RPMI7951 (cell line): ENCODE results near the gene HELZ2. TPM values are rescaled to one million over a fixed set of nuclear protein-coding genes. Genes with fewer than 3 reads are reported as not detected.

Source experiments
- DNase-seq: peaks from one replicate; pipeline ENCODE4 v3.0.0-alpha.2; 2012; ENCODE audit warnings: low read depth
- total RNA-seq: library from RNA; depleted of rRNA; stranded (reverse); fragments of >200 nt; shearing (Covaris generic); gene quantifications from 2 replicates; pipeline ENCODE4 v1.2.3, GENCODE V29; 2014

HELZ2 gene
- total RNA-seq, 1 experiment from 2014 or later, result 13.3 TPM

DNA sequence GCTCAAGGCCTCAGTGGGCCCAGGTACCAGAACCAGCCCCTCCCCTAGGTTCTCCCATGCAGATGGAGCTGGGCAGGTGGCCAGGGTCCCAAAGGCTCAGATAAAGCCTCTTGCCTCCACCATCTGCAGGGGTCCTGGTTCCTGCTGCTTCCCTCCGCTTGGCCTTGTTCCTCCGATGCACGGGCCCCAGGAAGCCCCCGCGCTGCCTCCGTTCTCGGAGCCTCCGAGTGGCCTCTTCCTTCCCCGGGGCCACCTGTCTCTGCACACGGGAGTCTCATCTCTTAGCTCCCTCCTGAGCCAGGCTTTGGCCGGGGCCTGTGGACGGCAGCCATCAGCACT, 35.0 kb downstream of the HELZ2 start:
- DNase-seq, result no peak

DNA sequence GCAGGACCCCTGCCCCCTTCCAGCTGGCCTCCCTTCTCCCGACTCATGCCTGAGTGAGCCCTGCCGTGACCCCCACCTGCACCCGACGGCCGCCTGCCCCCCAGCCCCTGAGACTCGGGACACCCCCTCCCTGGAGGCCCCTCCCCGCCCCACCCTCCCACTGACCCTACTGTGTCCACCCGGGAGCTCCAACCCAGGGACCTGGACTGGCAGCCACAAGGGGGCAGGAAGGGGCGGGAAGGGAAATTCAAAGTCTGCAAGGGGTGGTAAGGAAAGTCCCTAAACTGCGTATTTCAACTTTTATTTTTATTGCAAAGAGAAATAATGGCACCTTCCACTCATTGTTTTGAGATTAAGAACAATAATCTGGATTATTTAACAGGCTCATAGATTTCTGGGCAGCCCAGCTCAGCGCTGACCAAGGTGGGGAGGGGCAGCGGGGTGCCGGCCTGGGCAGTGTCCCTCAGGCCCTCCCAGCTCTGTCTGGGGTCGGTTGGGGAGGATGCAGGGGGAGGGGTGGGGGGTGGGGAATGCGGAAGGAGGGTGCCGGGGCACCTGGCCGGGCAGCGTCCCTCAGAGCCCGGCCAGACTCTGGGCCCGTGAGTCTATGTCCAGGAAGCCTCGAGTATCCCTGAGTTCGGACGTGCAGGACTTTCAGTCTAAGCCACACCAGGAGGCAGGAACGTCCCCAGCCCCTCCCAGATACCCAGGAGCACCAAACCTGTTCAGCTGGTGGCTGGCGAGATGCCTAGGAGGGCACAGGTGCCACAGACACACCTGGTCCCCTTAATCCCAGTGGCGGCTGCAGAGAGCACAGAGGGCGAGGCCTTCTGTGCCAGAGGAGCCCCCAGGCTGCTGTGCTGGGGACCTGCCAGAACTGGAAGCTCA, 35.6 kb downstream of the HELZ2 start:
- DNase-seq, result no peak

DNA sequence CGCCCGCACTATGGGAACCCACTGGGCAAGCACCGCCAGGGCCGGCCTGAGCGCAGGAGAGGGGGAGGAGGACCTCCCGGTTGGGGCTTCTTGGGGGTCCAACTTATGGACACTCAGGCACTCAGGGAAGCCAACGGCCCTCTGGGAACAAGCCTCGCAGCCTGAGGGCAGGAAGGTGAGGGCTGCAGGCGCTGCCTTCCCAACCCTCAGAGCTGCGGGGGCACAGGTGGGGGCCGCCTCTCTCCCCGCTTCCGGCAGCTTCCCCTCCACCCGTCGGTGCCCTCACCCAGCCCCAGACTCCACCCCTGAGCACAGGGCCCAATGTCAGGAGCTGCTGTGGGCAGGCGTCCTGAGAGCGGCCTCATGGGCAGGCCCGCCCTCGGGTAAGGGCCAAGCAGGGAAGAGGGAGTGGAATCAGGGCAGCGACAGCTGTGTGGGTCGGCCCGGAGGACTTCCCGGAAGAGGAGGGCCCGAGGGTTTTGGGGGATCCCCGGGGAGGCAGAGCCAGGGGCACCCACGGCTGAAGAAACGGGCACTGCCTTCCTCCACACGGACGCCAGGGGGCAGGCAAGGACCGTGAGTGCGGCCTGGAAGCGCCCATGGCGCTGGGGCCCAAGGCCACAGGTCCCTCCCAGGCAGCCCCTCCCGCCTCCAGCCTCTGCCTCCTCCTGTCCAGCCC, 36.4 kb downstream of the HELZ2 start:
- peak; percentile 92 for DNase-seq

DNA sequence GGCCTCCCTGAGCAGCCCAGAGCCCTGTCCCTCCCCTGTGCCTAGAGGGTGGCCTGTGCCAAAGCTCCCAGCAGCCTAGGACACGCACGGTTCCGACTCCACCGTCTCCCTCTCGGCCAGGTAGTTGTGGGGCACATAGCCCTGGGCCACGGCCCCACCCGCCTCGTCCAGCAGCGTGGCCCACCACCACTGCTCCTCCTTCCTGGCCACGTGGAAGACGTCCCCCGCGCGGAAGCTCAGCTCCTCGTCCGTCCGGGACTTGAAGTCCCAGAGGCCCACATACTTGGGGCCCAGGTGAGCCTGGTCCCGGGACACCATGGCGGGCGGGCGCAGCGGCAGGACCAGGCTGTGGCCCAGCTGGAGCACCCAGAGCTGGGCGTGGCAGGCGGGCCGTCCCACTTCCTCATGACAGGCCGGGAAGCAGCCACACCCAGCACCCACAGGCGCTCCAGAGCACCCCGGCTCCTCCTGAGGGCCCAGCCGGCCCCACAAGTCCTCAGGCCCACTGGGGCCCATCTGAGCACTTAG, 37.0 kb downstream of the HELZ2 start, which contains the start of gene PTK6:
PTK6 (minus strand) TSS at position 380 of the 528 bp plus-strand sequence; CDS start at position 318, 62 bp downstream.
- no peak for DNase-seq

DNA sequence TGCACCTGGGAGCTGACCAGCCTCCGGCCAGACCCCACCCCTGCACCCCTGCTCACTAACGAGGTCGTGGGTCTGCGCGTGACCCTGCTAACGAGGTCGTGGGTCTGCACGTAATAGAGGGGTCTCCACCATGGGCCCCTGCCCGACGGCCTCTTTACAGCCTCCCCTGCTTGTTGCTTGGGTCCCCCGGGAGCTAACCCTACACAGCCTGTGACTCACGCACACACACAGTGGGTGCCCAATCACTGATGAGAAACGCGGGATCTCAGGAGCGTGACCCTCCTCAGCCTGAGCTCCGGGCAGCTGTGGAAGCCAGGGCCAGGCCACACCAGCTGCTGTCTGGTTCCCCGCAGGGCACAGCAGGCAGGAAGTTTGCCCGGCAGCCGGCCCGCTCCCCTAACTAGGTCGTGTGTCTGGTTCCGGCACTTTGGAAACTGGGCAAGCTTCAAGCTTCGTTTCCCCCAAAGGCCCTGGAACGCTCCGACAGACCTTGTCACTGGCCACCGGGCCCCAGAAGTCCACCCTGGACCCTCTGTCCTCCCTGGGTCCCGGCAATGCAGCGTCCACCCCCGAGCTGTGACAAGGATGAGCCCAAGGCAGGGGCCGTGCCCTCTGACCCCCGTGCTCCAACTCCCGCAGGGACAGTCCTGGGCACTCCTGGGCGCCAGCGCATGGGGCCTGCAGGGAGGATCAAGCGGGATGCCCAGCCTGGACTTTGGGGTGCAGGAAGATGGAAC, 37.6 kb downstream of the HELZ2 start:
- peak; percentile 96 for DNase-seq

DNA sequence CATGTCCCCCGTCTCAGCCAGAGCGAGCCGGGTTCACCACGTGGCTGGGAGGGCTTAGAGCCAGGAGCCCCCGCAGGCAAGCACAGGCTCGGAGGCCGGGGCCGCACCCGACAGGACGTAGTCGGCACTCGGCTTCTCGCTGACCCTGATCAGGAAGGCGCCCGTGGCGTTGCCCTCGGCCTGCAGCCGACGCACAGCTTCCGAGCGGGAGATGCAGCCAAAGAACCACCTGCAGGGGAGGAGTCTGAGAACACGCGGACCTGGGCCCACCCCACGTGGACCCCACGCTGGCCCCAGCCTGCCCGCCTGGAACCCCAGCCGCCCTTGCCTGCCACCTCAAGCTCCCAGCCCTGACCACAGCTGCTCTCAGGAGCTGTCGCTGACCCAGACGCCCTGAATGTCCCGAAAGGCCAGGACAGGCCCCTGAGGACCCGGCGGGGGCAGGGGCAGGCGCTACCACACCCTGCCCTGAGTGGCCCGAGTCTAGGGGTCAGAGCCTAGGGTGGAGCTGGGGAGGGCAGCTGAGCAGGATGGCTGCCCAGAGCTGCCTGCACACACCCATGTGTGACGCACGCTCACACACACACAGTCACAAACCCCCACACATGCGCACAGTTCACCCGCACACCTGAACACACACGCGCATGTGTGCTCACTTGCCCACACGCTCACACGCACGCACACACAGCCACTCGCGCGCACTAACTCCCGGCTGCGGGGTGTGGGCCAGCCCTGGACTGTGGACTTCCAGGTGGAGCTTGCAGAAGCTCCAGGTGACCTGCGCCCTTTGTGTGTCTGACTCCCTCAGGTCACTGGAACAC, 39.0 kb downstream of the HELZ2 start:
- DNase-seq, result peak; percentile 57

DNA sequence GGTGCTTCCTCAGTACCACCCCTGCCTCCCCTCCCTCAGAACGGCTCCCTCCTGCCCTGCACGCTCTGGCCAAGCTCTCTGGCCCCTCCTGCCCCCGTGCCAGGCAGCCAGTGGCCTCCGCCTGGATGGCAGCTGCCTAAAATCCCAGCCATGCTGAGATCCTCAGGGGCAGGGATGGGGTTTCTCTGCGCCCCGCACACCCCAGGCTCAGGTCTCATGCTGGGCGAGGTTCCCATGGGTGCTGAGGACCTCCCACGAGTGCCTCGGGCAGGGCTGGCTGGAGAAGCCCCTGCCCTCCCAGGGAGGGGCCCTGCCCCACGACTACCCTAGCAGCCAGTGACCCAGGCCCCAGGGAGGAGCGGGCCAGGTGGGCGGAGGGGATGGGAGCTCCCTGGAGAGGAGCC, 39.6 kb downstream of the HELZ2 start:
- DNase-seq, result no peak

DNA sequence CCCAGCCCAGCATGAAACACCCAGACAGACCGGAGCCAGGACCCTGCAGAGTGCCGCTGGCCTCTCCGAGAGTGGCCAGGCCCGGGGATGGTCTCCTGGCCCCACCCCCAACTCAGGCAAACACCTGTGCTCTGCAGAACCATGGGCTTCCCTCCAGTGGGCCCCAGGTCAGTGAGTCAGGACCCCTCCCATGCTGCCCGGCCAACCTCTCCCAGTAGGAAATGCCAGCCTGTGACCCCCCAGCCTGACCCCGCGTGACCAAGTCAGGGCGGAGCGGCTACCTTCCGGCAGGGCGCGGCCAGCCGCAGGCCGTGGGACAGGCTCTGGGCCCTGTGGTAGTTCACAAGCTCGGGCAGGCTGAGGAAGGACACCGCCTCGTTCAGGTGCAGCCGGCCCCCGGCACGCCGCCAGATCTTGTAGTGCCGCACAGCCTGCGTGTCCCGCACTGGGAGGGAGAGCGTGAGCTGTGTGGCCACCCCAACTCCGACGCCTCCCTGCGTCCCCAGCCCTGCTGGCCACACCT, 40.1 kb downstream of the HELZ2 start:
- DNase-seq, result no peak

DNA sequence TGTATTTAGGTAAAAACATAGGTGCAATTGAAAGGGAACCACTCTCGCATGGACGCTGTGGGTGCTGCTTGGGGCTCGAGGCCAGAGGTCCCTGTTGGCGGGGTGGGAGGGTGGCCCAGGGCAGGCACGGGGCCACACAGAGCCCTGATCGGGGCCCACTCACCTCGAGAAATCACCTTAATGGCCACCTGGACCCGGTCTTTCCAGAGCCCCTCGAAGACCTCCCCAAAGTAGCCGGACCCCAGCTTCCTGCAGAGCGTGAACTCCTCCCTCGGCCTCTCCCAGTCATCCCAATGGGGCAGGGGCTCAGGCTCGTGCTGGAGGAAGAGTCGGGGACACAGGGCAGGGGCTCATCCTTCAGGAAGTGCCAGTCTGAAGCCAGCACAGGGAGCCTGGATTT, 40.7 kb downstream of the HELZ2 start:
- DNase-seq, result no peak

DNA sequence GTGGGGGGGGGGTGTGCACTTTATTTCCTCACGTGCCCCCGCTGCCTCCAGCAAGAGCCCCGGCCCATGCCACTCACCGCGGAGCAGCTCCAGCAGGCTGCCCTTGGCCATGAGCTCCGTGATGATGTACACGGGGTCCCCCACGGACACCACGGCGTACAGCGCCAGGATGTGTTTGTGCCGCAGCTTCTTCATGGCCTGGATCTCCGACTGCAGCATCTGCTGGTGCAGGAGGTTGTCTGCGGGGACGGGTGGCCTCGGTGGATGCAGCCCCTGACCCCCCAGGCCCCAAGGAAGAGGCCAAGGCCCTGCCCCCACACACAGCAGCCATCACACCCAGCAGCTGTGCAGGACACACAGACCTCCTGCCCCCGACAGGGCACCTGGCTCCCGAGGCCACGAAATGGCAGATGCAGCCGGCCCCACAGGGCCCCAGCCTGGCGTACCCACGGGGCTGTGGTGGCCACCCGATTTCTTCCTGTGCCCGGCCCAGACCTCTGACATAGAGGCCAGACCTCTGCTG, 41.5 kb downstream of the HELZ2 start:
- no peak for DNase-seq

DNA sequence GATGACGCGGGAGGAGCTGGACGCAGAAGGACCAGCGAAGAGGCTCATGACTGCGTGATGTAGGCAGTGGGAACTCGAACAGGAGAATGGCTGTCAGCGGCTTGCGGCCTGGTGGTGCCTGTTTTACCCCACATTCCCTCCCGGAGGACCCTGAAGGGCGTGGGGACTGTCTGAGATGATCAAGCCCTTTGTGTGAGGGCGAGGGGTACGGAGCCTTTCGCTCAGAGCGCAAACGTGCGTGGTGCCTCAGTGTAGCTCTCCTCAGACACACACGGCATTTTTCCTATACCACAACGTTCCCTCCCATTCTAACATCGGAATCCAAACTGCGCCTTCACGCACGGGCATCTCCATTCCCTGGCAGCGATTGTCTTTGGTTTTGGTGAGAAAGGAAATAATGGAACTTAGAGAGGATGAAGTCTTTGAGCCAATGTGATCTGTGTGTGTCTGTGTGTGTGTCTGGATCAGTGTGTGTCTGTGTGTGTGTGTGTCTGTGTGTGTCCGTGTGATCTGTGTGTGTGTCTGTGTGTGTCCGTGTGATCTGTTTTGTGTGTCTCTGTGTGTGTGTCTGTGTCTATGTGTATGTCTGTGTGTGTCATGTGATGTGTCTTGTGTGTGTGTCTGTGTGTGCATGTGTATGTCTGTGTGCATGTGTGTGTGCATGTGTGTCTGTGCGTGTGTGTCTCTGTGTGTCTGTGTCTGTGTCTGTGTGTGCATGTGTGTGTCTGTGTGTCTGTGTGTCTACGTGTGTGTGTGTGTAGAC, 42.2 kb downstream of the HELZ2 start:
- no peak for DNase-seq

DNA sequence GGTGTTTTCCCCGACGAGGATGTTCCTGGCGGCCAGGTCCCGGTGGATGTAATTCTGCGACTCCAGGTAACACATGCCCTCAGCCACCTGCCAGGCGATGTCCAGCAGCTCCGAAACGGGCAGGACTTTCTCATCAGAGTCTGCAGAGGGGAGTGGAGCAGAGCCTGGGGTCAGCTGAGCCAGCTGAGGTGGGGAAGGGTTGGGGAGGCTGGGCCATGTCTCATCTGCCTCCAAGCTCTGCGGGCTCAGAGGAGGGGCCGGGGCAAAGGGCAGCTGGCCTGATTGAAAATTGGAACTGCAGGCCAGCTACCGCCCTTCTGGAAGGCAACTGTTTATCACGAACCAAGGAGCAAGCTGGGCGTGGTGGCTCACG, 43.3 kb downstream of the HELZ2 start:
- DNase-seq, result no peak

DNA sequence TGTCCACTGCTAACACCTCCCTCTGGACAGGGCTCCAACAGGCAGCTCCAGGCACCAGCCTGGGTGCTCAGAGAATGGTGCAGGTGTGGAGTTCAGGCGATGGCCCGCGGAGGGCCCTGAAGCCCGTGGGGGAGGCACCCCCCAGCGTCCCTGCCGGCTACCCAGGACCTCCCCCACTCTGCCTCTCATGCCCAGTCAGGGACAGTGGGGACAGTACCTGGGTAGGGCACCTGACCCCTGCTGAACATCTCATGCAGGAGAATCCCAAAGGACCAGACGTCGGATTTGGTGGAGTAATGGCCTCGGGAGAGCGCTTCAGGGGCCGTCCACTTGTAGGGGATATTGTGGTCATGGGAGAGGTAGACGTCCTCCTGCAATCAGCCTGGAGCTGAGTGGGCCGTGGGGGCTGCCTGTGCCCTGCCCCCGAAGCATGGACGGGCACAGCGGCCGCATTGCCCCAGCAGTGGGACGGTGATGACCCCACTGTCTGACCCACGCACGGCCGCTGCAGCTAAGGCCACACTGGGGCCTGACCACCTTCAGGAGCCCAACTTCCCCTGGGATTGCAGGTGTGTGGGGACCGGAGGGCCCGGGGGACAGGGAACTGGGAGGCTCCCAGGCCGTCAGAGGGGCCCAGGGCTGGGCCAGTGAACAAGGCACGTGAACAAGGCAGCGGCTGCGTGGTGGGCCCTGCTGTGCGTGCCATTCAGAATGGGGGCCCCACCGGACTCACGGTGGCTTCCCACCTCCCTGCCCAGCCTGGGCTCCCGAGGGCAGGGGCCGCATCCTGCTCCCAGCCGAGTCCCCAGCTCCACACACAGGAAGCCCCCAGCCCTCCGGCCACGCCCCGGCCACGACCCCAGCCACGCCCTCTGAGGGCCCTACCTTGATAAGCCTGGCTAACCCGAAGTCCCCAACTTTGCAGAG, 43.9 kb downstream of the HELZ2 start:
- no peak for DNase-seq

DNA sequence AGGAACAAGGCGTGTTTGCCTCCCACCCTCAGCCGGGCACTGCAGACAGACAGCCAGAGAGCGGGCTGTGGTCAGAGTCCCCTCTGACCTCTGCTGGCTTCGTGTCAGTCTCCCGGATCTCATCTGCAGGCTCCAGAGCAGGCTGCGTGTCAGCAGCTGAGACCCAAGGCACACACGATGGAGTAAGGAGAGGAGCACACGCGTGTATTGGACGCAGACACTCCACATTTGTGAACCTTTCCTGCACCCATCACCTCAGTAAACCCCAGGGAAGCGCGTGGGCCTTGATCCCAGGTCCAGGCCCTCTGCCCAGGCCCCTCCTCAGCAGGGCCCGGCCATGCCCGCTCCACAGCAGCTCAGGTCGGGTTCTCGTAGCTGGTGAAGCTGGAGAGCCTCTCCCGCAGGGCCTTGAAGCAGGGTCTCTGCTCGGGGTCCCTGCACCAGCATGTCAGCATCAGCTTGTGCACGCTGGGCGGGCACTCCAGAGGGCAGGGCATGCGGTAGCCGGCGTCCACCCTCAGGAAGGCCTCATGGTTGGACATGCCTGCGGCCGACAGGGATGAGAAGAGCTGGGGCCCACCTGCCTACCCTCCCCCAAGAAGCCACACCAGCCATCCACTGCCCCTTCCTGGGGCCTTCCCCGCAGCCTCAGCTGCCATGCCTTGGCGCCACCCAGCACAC, 44.7 kb downstream of the HELZ2 start:
- no peak for DNase-seq

DNA sequence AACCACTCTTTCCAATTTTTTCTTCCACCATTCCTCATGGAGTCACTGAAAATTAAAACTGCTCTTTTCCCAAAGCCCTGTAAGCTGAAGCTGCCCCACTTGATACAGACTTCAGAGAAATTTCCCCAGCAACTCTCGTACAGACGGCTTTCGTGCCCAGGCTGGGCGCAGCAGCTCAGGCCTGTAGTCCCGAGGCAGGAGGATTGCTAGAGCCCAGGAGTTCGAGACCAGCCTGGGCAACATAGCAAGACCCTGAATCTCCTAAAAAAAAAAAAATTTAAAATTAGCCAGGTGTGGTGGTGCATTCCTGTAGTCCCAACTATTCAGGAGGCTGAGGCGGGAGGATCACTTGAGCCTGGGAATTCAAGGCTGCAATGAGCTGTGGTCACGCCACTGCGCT, 46.9 kb downstream of the HELZ2 start:
- DNase-seq, result no peak

DNA sequence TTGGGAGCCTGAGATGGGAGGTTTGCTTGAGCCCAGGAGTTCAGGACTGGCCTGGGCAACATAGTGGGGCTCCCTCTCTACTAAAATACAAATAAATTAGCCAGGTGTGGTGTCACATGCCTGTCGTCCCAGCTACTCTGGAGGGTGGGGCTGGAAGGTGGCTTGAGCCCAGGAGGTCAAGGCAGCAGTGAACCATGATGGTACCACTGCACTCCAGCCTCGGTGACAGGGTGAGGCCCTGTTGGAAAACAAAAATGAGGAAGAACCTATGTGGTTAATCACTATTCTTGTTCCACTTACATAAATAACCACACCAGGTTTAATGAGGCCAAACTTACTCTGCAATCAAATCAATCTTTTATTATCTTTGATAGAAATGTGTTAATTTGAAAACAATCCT, 48.1 kb downstream of the HELZ2 start:
- DNase-seq, result no peak

DNA sequence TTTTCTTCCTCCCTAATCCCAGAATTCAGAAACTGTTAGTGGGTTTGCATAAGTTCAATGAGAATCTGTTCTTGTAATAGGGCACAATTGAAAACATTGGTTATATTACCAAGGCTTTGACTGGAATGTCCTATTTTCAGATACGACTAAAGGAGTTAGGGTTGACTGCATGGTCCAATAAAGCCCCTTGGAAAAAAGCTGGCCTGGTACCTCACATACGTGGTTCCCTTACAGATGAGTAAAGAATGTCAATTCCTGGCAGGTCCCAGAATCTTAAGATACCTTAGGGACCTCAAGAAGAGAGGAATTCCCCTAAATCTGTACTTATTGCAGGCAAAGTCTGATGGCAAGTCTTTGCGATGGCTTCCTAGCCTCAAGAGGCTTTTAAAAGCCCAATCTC, 48.9 kb downstream of the HELZ2 start:
- no peak for DNase-seq
